Glutamatergic neuron (in vitro differentiated cells): ENCODE results near the gene OOSP1. TPM values are rescaled to one million over a fixed set of nuclear protein-coding genes. Genes with fewer than 3 reads are reported as not detected.
"Not testable (repeated sequence)": the region's sequence is repeated elsewhere in the genome, so short reads cannot be mapped to it uniquely, and the experiment has no call there.

Source experiments
- DNase-seq: peaks from one replicate; pipeline ENCODE4 v3.0.0; 2022
- H3K27ac Mint-ChIP-seq: one replicate; pipeline ENCODE4 v1.8.0; 2020; ENCODE audit warnings: mild to moderate bottlenecking, mixed read lengths, inconsistent platforms; ENCODE audit not compliant: unreplicated experiment
- H3K27me3 Mint-ChIP-seq: one replicate; pipeline ENCODE4 v1.8.0; 2020; ENCODE audit warnings: mild to moderate bottlenecking, moderate library complexity, mixed read lengths, inconsistent platforms; ENCODE audit not compliant: unreplicated experiment
- H3K36me3 Mint-ChIP-seq: one replicate; pipeline ENCODE4 v1.8.0; 2020; ENCODE audit warnings: mild to moderate bottlenecking, mixed read lengths, inconsistent platforms; ENCODE audit not compliant: unreplicated experiment
- H3K4me1 Mint-ChIP-seq: one replicate; pipeline ENCODE4 v1.8.0; 2020; ENCODE audit warnings: mild to moderate bottlenecking, low read depth, mixed read lengths, inconsistent platforms; ENCODE audit not compliant: unreplicated experiment
- H3K4me3 Mint-ChIP-seq: one replicate; pipeline ENCODE4 v1.8.0; 2020; ENCODE audit warnings: mild to moderate bottlenecking, mixed read lengths, inconsistent platforms; ENCODE audit not compliant: unreplicated experiment
- H3K9me3 Mint-ChIP-seq: one replicate; pipeline ENCODE4 v1.8.0; 2020; ENCODE audit warnings: mild to moderate bottlenecking, moderate library complexity, mixed read lengths, inconsistent platforms; ENCODE audit not compliant: unreplicated experiment
- total RNA-seq: library from RNA; stranded (reverse); fragmentation: NEBNext Ultra II Directional; extraction: Animal tissue kit (Norgen Biotek cat#: 25700); gene quantifications from one replicate; pipeline ENCODE4 v1.2.1, GENCODE V29; 2021; ENCODE audit not compliant: unreplicated experiment
- TF ChIP-seq, protein P1 (sequence below): fragments of 200-600 bp; sonication (generic); IDR thresholded peaks from one replicate; pipeline ENCODE4 v1.5.0; 2021; ENCODE audit not compliant: partially characterized antibody, unreplicated experiment

OOSP1 gene
- total RNA-seq, 1 donor from 2014 or later, result 0.54 TPM

DNA sequence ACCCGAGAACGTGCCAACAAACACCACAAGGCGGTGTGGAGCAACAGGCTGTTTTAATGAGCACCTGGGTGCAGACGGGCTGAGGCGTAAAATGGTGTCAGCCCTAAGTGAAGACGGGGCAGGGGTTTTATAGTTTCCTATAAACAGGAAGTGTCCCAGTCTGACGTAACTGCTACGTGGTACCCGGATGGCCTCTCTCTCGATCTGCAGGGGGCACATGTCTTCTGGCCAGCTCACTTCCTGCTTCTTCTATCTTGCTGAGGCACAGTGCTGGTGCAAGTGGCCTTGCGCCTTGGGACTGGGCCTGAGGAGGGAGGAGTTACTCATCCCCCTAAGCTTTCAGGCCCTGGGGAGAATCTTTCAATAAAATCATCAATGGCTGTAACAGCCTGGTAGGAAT is 38.7 kb upstream of the OOSP1 start:
- no peak for DNase-seq
- Mint-ChIP-seq H3K4me1 (no peaks in the 10 kb centered on the region), H3K27ac (no peak overlapping the region), H3K36me3 (no peaks in the 10 kb centered on the region), H3K4me3 (no peak overlapping the region), H3K27me3 (no peaks in the 10 kb centered on the region), H3K9me3 (peaks cover 1% of the 10 kb centered on the region)
- TF ChIP-seq, protein P1, sequence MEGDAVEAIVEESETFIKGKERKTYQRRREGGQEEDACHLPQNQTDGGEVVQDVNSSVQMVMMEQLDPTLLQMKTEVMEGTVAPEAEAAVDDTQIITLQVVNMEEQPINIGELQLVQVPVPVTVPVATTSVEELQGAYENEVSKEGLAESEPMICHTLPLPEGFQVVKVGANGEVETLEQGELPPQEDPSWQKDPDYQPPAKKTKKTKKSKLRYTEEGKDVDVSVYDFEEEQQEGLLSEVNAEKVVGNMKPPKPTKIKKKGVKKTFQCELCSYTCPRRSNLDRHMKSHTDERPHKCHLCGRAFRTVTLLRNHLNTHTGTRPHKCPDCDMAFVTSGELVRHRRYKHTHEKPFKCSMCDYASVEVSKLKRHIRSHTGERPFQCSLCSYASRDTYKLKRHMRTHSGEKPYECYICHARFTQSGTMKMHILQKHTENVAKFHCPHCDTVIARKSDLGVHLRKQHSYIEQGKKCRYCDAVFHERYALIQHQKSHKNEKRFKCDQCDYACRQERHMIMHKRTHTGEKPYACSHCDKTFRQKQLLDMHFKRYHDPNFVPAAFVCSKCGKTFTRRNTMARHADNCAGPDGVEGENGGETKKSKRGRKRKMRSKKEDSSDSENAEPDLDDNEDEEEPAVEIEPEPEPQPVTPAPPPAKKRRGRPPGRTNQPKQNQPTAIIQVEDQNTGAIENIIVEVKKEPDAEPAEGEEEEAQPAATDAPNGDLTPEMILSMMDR, result no peak

DNA sequence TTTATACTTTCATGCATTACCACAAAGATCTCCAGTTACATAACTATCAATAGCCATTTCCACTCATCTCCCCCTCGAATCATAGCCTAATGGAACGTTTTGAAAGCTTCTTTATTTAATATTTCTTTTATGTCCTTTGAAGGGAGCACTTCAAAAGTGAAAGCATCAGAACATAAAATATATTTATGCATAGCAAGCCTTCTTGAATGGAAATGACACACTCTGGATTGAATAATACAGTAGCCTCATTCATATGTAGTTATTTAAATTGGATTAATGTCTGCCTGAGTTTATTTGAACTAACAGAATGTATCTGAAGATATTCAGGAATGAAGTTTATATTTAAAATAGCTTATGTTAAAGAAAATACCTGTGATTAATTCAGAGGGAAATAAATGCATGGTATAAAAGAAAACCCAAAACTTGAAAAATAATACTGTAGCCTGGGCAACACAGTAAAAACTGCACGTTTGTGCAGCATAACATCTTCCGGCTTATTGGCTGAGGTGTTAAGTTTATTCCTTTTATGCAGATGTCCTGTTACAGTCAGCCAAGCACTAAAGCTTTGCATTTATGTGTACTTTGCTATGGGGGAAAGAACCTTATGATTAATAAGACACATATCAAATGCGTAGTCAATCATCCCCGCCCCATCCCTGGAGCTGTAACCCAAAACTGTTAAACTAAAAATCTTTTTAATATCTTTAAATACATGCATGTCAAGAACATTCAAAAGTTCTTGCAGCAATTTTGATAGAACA is 37.7 kb upstream of the OOSP1 start:
- no peaks in the 10 kb centered on the region for H3K36me3 Mint-ChIP-seq
- no peaks in the 10 kb centered on the region for H3K27me3 Mint-ChIP-seq
- TF ChIP-seq, protein P1, result no peak
- peaks cover 1% of the 10 kb centered on the region for H3K9me3 Mint-ChIP-seq
- no peak for DNase-seq
- H3K27ac Mint-ChIP-seq, result no peak overlapping the region
- no peaks in the 10 kb centered on the region for H3K4me1 Mint-ChIP-seq
- H3K4me3 Mint-ChIP-seq, result no peak overlapping the region

DNA sequence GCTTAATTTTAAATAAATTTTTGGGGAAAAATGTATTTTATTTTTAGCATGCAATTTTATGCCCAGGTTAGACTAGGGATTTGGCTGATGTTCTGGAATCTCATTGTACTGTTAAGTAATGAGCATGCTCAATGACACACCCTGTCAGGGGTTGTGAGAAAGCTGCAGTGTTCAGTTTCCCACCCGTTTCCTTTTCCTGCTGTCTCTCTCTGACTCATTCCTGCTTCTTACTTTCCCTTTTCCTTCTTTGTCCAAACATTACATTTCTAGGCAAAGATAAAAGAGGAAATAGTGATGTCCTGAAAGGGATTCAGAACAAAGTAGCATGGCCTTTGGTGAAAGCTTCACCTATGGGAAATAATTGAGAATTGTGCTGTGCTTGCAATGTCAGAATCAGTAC is 36.9 kb upstream of the OOSP1 start:
- H3K27me3 Mint-ChIP-seq, result no peaks in the 10 kb centered on the region
- H3K27ac Mint-ChIP-seq, result no peak overlapping the region
- no peak for DNase-seq
- H3K9me3 Mint-ChIP-seq, result peaks cover 1% of the 10 kb centered on the region
- no peaks in the 10 kb centered on the region for H3K4me1 Mint-ChIP-seq
- no peaks in the 10 kb centered on the region for H3K36me3 Mint-ChIP-seq
- TF ChIP-seq, protein P1, result no peak
- no peak overlapping the region for H3K4me3 Mint-ChIP-seq

DNA sequence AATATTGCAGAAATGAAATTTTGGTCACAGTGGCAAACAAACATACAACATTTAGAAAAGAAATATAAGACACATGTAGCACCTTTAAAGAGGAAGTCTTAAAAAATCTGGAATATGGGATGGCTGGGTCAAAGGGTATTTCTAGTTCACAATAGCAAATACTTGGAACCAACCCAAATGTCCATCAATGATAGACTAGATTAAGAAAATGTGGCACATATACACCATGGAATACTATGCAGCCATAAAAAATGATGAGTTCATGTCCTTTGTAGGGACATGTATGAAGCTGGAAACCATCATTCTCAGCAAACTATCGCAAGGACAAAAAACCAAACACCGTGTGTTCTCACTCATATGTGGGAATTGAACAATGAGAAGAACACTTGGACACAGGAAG is 34.7 kb upstream of the OOSP1 start:
- not testable (repeated sequence) for H3K36me3 Mint-ChIP-seq, H3K4me3 Mint-ChIP-seq, H3K4me1 Mint-ChIP-seq, H3K27me3 Mint-ChIP-seq, DNase-seq, H3K9me3 Mint-ChIP-seq, H3K27ac Mint-ChIP-seq

DNA sequence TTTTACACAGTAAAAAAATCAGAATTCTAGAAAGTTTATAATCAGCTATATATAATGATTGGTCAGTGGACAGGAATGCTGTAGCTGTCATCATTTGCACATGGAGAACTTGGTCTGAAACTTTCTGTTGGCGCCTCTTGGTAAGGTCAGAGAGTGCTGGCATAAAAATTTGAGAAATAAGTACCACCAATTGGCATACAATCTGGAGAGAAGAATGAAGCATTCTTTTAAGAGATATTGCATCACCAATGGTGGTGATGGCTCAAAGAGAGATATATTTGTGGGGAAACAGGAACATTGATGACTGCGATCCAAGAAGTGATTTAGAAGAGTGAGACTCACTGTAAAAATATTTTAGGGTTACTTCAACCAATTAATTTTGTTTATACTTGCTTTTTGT is 19.8 kb upstream of the OOSP1 start:
- Mint-ChIP-seq H3K27me3 (no peaks in the 10 kb centered on the region), H3K36me3 (peaks cover 18% of the 10 kb centered on the region), H3K27ac (no peak overlapping the region), H3K4me1 (no peaks in the 10 kb centered on the region), H3K4me3 (no peak overlapping the region), H3K9me3 (peaks cover 10% of the 10 kb centered on the region)
- TF ChIP-seq, protein P1, result no peak
- no peak for DNase-seq
